K562 (cell line): ENCODE data around the gene ITPKB. TPM values are rescaled to one million over a fixed set of nuclear protein-coding genes. Genes with fewer than 3 reads are reported as not detected.

Source experiments
- ATF7 ChIP-seq: fragments of 450-650 bp; IDR thresholded peaks from 2 replicates; pipeline ENCODE4 v1.7.1; 2014; ENCODE audit warnings: mild to moderate bottlenecking, moderate library complexity
- BHLHE40 ChIP-seq: IDR thresholded peaks from 2 replicates; pipeline ENCODE4 v1.6.1; 2011; ENCODE audit warnings: low read length, improper control_type of control experiment
- CC2D1A ChIP-seq: fragments of 450-650 bp; IDR thresholded peaks from 2 replicates; pipeline ENCODE4 v1.6.1; 2017; ENCODE audit warnings: mild to moderate bottlenecking
- CTBP1 ChIP-seq: fragments of 450-650 bp; IDR thresholded peaks from 2 replicates; pipeline ENCODE4 v1.6.1; 2016; ENCODE audit warnings: borderline replicate concordance
- EGR1 ChIP-seq: fragments of 450-650 bp; conservative IDR thresholded peaks from 2 replicates; pipeline ENCODE4 v1.6.1; 2017; ENCODE audit warnings: mild to moderate bottlenecking
- MITF ChIP-seq: IDR thresholded peaks from 2 replicates; pipeline ENCODE4 v1.6.1; 2014; ENCODE audit warnings: antibody characterized with exemption
- NR3C1 ChIP-seq: sonication (generic); formaldehyde crosslinking; IDR thresholded peaks from 2 replicates; pipeline ENCODE4 v1.8.1; 2022; ENCODE audit warnings: missing genetic modification reagents
- PHF20 ChIP-seq: fragments of 450-650 bp; IDR thresholded peaks from 2 replicates; pipeline ENCODE4 v1.6.1; 2018; ENCODE audit not compliant: partially characterized antibody
- PML ChIP-seq: IDR thresholded peaks from 2 replicates; pipeline ENCODE4 v1.6.1; 2012; ENCODE audit warnings: low read length, inconsistent platforms
- TOE1 ChIP-seq, 2 experiments: fragments of 450-650 bp in 1 of 2; sonication (generic) in 1 of 2; formaldehyde crosslinking in 1 of 2; IDR thresholded peaks; 2 replicates each; pipeline versions ENCODE4 v1.7.1 to v1.8.0; 2016 to 2022; ENCODE audit warnings: borderline replicate concordance in 2 of 2, mild to moderate bottlenecking in 2 of 2, antibody characterized with exemption in 1 of 2, inconsistent platforms in 1 of 2, low read depth in 1 of 2, missing genetic modification reagents in 1 of 2, moderate library complexity in 1 of 2
- USF2 ChIP-seq: sonication (generic); formaldehyde crosslinking; IDR thresholded peaks from 2 replicates; pipeline ENCODE4 v1.5.0; 2020; ENCODE audit warnings: missing genetic modification reagents
- ZNF436 ChIP-seq: fragments of 250-450, 450-650 bp; sonication (Bioruptor Pico); formaldehyde crosslinking; IDR thresholded peaks from 2 replicates; pipeline ENCODE4 v1.7.0; 2020; ENCODE audit warnings: mild to moderate bottlenecking
- ZNF551 ChIP-seq: fragments of 250-450 bp; sonication (Bioruptor Pico); IDR thresholded peaks from 2 replicates; pipeline ENCODE4 v1.5.0; 2021; ENCODE audit warnings: mild to moderate bottlenecking, moderate library complexity
- ZNF584 ChIP-seq: fragments of 200-800 bp; sonication (Bioruptor generic); IDR thresholded peaks from 2 replicates; pipeline ENCODE4 v1.6.1; 2016; ENCODE audit warnings: low read depth, mild to moderate bottlenecking, missing genetic modification characterization, missing compliant biosample characterization
- ZNF592 ChIP-seq: fragments of 450-650 bp; IDR thresholded peaks from 2 replicates; pipeline ENCODE4 v1.6.1; 2017; ENCODE audit warnings: antibody characterized with exemption, mild to moderate bottlenecking
- polyA plus RNA-seq, 8 experiments: library from polyadenylated mRNA; depleted of rRNA in 4 of 8; stranded (reverse) in 5 of 8; unstranded in 3 of 8; fragments of >200 nt; fragmentation: Nextera tagmentation in 2 of 8; fragmentation: Illumina TruSeq in 1 of 8; extraction: Ambion mirVana in 2 of 8; extraction: Trizol in 1 of 8; gene quantifications; 2 replicates each; pipeline versions ENCODE4 v1.2.1 to v1.2.3, GENCODE V29; 2011 to 2014; ENCODE audit warnings: inconsistent platforms in 1 of 8, missing spikeins in 1 of 8
- total RNA-seq, 7 experiments: library from RNA; depleted of rRNA in 6 of 7; stranded (reverse); fragments of >200 nt in 6 of 7; fragmentation: Illumina TruSeq in 2 of 7; extraction: Trizol in 2 of 7; gene quantifications; 2 replicates each; pipeline versions ENCODE4 v1.2.1 to v1.2.3, GENCODE V29; 2011 to 2021; ENCODE audit warnings: low replicate concordance in 1 of 7
- TF ChIP-seq, protein P1 (sequence below), 2 experiments: IDR thresholded peaks; 2 replicates each; pipeline ENCODE4 v1.6.1; 2012; ENCODE audit warnings: improper control_type of control experiment in 2 of 2, low read depth in 2 of 2, low read length in 2 of 2, borderline replicate concordance in 1 of 2
- TF ChIP-seq, protein P2 (sequence below): fragments of 450-650 bp; conservative IDR thresholded peaks from 2 replicates; pipeline ENCODE4 v1.6.1; 2016; ENCODE audit warnings: missing genetic modification characterization, low read depth, mild to moderate bottlenecking, missing compliant biosample characterization, moderate library complexity

The ITPKB gene
- total and polyA plus RNA-seq, 9 of the 15 experiments (the other 6 are each of a cell fraction or from before 2014, with no cell fraction given), result 0.01 to 0.22 TPM; not detected in 7

GRCh38 chr1:226702957-226703831 is 35.9 kb downstream of the ITPKB start (continued):
- peak; percentile 85 for TF ChIP-seq ZNF592
- TF ChIP-seq PML, result no peak
- peak; percentile 65 for TF ChIP-seq PHF20
- TF ChIP-seq BHLHE40, result peak; percentile 84
- peak; percentile 73 for TF ChIP-seq ZNF584 (CRISPR knock-in tag)
- TF ChIP-seq MITF, result peak; percentile 57; the same call in 1 of the 2 replicates
- TF ChIP-seq CTBP1, result peak; percentile 54; the same call in 1 of the 2 replicates
- TF ChIP-seq, protein P1, sequence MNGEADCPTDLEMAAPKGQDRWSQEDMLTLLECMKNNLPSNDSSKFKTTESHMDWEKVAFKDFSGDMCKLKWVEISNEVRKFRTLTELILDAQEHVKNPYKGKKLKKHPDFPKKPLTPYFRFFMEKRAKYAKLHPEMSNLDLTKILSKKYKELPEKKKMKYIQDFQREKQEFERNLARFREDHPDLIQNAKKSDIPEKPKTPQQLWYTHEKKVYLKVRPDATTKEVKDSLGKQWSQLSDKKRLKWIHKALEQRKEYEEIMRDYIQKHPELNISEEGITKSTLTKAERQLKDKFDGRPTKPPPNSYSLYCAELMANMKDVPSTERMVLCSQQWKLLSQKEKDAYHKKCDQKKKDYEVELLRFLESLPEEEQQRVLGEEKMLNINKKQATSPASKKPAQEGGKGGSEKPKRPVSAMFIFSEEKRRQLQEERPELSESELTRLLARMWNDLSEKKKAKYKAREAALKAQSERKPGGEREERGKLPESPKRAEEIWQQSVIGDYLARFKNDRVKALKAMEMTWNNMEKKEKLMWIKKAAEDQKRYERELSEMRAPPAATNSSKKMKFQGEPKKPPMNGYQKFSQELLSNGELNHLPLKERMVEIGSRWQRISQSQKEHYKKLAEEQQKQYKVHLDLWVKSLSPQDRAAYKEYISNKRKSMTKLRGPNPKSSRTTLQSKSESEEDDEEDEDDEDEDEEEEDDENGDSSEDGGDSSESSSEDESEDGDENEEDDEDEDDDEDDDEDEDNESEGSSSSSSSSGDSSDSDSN (IDR thresholded peaks at IDR 0.05; ENCODE audit: borderline replicate concordance in 1 of 2, low read depth in 2 of 2, low read length in 2 of 2), result no peak
- TF ChIP-seq TOE1 (IDR thresholded peaks at IDR 0.05; ENCODE audit: borderline replicate concordance), result peak; percentile 92
- TF ChIP-seq TOE1 (CRISPR knock-in tag; IDR thresholded peaks at IDR 0.05; ENCODE audit: borderline replicate concordance, low read depth), result no peak
- peak; percentile 77 for TF ChIP-seq EGR1
- TF ChIP-seq ZNF551 (CRISPR knock-in tag), result no peak
- TF ChIP-seq USF2 (CRISPR knock-in tag), result peak; percentile 93
- TF ChIP-seq ZNF436, result no peak
- TF ChIP-seq, protein P2, sequence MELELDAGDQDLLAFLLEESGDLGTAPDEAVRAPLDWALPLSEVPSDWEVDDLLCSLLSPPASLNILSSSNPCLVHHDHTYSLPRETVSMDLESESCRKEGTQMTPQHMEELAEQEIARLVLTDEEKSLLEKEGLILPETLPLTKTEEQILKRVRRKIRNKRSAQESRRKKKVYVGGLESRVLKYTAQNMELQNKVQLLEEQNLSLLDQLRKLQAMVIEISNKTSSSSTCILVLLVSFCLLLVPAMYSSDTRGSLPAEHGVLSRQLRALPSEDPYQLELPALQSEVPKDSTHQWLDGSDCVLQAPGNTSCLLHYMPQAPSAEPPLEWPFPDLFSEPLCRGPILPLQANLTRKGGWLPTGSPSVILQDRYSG (tag), result peak; percentile 71
- no peak for TF ChIP-seq CC2D1A
- peak; percentile 61; the same call in 1 of the 2 replicates for TF ChIP-seq NR3C1
- peak; percentile 37; the same call in 1 of the 2 replicates for TF ChIP-seq ATF7
